B cell (primary cell): Measurements from ENCODE around the gene TXNRD3. TPM values are rescaled to one million over a fixed set of nuclear protein-coding genes. Genes with fewer than 3 reads are reported as not detected.

Experiments used
- ATAC-seq: fragments of 200-7000 bp; cut with Tn5 transposase; one replicate; pipeline ENCODE4 v1.10.0; 2021; ENCODE audit warnings: low read depth, mild to moderate bottlenecking, moderate number of reproducible peaks, moderate library complexity
- CTCF ChIA-PET: fragments of 350-600 bp; sonication (Branson Sonifier 250); formaldehyde crosslinking; loops from one replicate; lab custom pipeline; 2021; ENCODE audit warnings: antibody characterized with exemption, inconsistent platforms; lab: Charles Lee
- POLR2A ChIA-PET: fragments of 350-600 bp; sonication (Branson Sonifier 250); formaldehyde crosslinking; loops from one replicate; lab custom pipeline; 2021; ENCODE audit warnings: antibody characterized with exemption; lab: Charles Lee
- DNase-seq: peaks from one replicate; pipeline ENCODE4 v3.0.0; 2013
- H2AFZ ChIP-seq: 2 replicates; pipeline ENCODE4 v1.6.1; 2012; ENCODE audit warnings: mild to moderate bottlenecking, low read depth, low read length; ENCODE audit not compliant: insufficient read depth, poor library complexity, severe bottlenecking
- H3K27ac ChIP-seq, 2 donors: 1 replicate in 1 of 2; 2 replicates in 1 of 2; pipeline ENCODE4 v1.5.1; 2012 to 2013; ENCODE audit warnings: low read length in 2 of 2, mild to moderate bottlenecking in 2 of 2, moderate library complexity in 1 of 2
- H3K27me3 ChIP-seq, 4 experiments: fragments of 200-600 bp in 1 of 4; sonication (generic) in 1 of 4; replicated peaks in 1 of 4; 1 replicate in 2 of 4; 2 replicates in 2 of 4; pipeline versions ENCODE4 v1.6.1 to v1.7.0; 2013 to 2016; ENCODE audit warnings: low read length in 3 of 4, mild to moderate bottlenecking in 2 of 4, mixed read lengths in 1 of 4, moderate library complexity in 1 of 4; ENCODE audit not compliant: insufficient read depth in 4 of 4, control insufficient read depth in 3 of 4; ENCODE audit errors: control extremely low read depth in 1 of 4
- H3K36me3 ChIP-seq, 2 experiments: replicated peaks in 1 of 2; 1 replicate in 1 of 2; 2 replicates in 1 of 2; pipeline versions ENCODE4 v1.6.1 to v1.7.1; 2013; ENCODE audit warnings: low read length in 1 of 2; ENCODE audit not compliant: insufficient read depth in 2 of 2, control insufficient read depth in 1 of 2; ENCODE audit errors: control extremely low read depth in 1 of 2, extremely low read depth in 1 of 2
- H3K4me1 ChIP-seq, 2 donors: fragments of 200-600 bp in 1 of 2; sonication (generic) in 1 of 2; 1 replicate in 1 of 2; 2 replicates in 1 of 2; pipeline versions ENCODE4 v1.5.1 to v1.6.1; 2013 to 2017; ENCODE audit warnings: low read length in 2 of 2; ENCODE audit not compliant: control insufficient read depth in 2 of 2, insufficient read depth in 2 of 2
- H3K4me2 ChIP-seq: replicated peaks from 2 replicates; pipeline ENCODE3; 2012; ENCODE audit warnings: mild to moderate bottlenecking, low read depth, low read length; ENCODE audit not compliant: poor library complexity, severe bottlenecking
- H3K4me3 ChIP-seq, 5 experiments: fragments of 200-600 bp in 1 of 5; sonication (generic) in 1 of 5; 1 replicate in 3 of 5; 2 replicates in 2 of 5; pipeline versions ENCODE4 v1.5.1 to v1.7.0; 2011 to 2016; ENCODE audit warnings: low read length in 4 of 5, mild to moderate bottlenecking in 4 of 5, low read depth in 2 of 5, control low read depth in 1 of 5, moderate library complexity in 1 of 5; ENCODE audit not compliant: insufficient read depth in 1 of 5; ENCODE audit errors: control extremely low read depth in 1 of 5, extremely low read depth in 1 of 5
- H3K79me2 ChIP-seq: fragments of 200-600 bp; sonication (generic); one replicate; pipeline ENCODE4 v1.6.0; 2016; ENCODE audit warnings: low read length; ENCODE audit not compliant: control insufficient read depth, insufficient read depth
- H3K9ac ChIP-seq: fragments of 200-600 bp; sonication (generic); 2 replicates; pipeline ENCODE4 v1.6.1; 2017; ENCODE audit warnings: mild to moderate bottlenecking, low read length, moderate library complexity
- H3K9me3 ChIP-seq, 3 donors: one replicate each; pipeline versions ENCODE4 v1.6.1 to v1.7.1; 2013; ENCODE audit warnings: low read length in 2 of 3; ENCODE audit not compliant: control insufficient read depth in 2 of 3, insufficient read depth in 1 of 3; ENCODE audit errors: control extremely low read depth in 1 of 3
- H4K20me1 ChIP-seq: 2 replicates; pipeline ENCODE4 v1.6.0; 2012; ENCODE audit warnings: mild to moderate bottlenecking, low read length; ENCODE audit not compliant: insufficient read depth, control insufficient read depth, poor library complexity, severe bottlenecking
- H3K27ac Mint-ChIP-seq: one replicate; pipeline ENCODE4 v1.8.0; 2021; ENCODE audit warnings: mixed read lengths
- H3K27me3 Mint-ChIP-seq: one replicate; pipeline ENCODE4 v1.8.0; 2021; ENCODE audit warnings: mixed read lengths
- H3K4me1 Mint-ChIP-seq: one replicate; pipeline ENCODE4 v1.8.0; 2021; ENCODE audit warnings: mixed read lengths
- H3K4me3 Mint-ChIP-seq: one replicate; pipeline ENCODE4 v1.8.0; 2021; ENCODE audit warnings: mixed read lengths
- H3K9me3 Mint-ChIP-seq: one replicate; pipeline ENCODE4 v1.8.0; 2022; ENCODE audit warnings: mixed read lengths; ENCODE audit not compliant: insufficient read depth
- EZH2 ChIP-seq: IDR thresholded peaks from 2 replicates; pipeline ENCODE4 v1.6.1; 2012; ENCODE audit warnings: borderline replicate concordance, low read depth, mild to moderate bottlenecking, moderate library complexity, low read length; ENCODE audit not compliant: insufficient read depth, poor library complexity, severe bottlenecking
- WGBS: methylation state at CpG from one replicate; pipeline ENCODE4 v1.1.5; 2013; ENCODE audit warnings: missing lambda C conversion rate; ENCODE audit not compliant: insufficient coverage; 5-methylcytosine and 5-hydroxymethylcytosine counted together
- intact Hi-C: fragments of 100-400 bp; cut with micrococcal nuclease; formaldehyde crosslinking; loops from one replicate; pipeline ENCODE4 v1.10.0; 2022
- polyA plus RNA-seq: library from polyadenylated mRNA; depleted of rRNA; stranded (reverse); fragments of >200 nt; gene quantifications from 2 replicates; pipeline ENCODE4 v1.2.3, GENCODE V29; 2012
- total RNA-seq, 2 donors: library from RNA; stranded (reverse); fragments of 120-200 nt in 1 of 2; gene quantifications; 1 replicate in 1 of 2; 2 replicates in 1 of 2; pipeline versions ENCODE4 v1.2.3 to v1.2.4, GENCODE V29; 2013 to 2022
- TF ChIP-seq, protein P1 (sequence below): fragments of 200-600 bp; IDR thresholded peaks from one replicate; pipeline ENCODE4 v1.8.0; 2022; ENCODE audit warnings: antibody characterized with exemption, mild to moderate bottlenecking

The TXNRD3 gene
- total and polyA plus RNA-seq, 2 donors (not counting 1 experiment from before 2014, with no cell fraction given), result 0.15 to 0.99 TPM

DNA sequence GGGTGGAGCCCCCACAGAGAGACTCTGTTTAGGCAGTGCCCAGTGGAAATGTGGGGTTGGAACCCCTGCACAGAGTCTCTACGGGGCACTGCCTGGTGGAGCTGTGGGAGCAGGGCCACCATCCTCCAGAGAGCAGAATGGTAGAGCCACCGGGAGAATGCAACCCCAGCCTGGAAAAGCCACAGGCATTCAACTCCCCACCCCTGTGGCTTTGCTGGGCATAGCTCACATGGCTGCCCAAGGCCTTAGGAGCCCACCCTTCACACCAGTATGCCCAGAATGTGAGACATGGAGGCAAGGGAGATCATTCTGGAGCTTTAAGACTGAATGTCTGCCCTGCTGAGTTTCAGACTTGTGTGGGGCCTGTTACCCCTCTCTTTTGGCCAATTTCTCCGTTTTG is 30.1 kb upstream of the TXNRD3 start:
- Histone ChIP-seq H3K27me3 (no peaks in the 10 kb centered on the region), H4K20me1 (no peaks in the 10 kb centered on the region), H3K79me2 (no peaks in the 10 kb centered on the region), H3K27ac (no peak overlapping the region), H3K9ac (no peak overlapping the region), H3K4me2 (no peak overlapping the region), H3K4me1 (no peaks in the 10 kb centered on the region), H3K4me3 (no peak overlapping the region), H3K36me3 (no peaks in the 10 kb centered on the region), H3K9me3 (no peaks in the 10 kb centered on the region), H2AFZ (no peak overlapping the region)
- ChIA-PET CTCF (interaction anchor here (1.4 kb wide), 1 partner anchor 863 kb away, joined by 4 read pairs; no protein-coding TSS in a partner anchor), POLR2A (no interaction called here)
- peaks cover 22% of the 10 kb centered on the region for H3K27me3 Mint-ChIP-seq
- peaks cover 3% of the 10 kb centered on the region for H3K4me1 Mint-ChIP-seq
- no peak overlapping the region for H3K4me3 Mint-ChIP-seq
- no peak for TF ChIP-seq EZH2
- TF ChIP-seq, protein P1, sequence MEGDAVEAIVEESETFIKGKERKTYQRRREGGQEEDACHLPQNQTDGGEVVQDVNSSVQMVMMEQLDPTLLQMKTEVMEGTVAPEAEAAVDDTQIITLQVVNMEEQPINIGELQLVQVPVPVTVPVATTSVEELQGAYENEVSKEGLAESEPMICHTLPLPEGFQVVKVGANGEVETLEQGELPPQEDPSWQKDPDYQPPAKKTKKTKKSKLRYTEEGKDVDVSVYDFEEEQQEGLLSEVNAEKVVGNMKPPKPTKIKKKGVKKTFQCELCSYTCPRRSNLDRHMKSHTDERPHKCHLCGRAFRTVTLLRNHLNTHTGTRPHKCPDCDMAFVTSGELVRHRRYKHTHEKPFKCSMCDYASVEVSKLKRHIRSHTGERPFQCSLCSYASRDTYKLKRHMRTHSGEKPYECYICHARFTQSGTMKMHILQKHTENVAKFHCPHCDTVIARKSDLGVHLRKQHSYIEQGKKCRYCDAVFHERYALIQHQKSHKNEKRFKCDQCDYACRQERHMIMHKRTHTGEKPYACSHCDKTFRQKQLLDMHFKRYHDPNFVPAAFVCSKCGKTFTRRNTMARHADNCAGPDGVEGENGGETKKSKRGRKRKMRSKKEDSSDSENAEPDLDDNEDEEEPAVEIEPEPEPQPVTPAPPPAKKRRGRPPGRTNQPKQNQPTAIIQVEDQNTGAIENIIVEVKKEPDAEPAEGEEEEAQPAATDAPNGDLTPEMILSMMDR, result no peak
- 95% methylated on average over 2 of the region's 3 CpGs for WGBS
- intact Hi-C loops, result no loop called here
- DNase-seq (no peak), ATAC-seq (no peak)
- H3K27ac Mint-ChIP-seq, result no peak overlapping the region
- H3K9me3 Mint-ChIP-seq, result no peaks in the 10 kb centered on the region

DNA sequence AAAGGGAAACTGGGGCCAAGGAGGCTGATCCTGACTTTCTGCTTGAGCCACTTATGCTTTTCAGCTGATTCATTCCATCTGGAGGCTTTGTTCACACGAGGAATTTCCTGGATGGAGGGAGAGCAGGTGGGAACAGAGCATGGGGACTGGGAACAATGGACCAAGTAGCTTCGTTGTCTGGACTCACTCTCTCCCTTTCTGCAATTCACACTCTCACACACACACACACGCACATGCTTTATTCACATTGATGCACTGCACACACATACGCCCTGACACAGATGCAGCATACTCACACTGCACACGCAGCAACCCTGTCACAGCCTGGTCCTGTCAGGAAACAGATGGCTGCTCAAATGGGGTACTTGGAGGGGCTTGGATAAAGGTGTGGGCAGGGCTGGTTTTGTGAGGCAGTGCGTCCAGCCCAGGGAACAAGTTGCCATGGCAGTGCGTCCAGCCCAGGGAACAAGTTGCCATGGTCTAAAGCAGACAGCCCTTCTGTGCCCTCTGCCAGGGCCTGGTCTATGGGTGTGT is 29.4 kb upstream of the TXNRD3 start:
- Histone ChIP-seq H2AFZ (no peak overlapping the region), H3K4me2 (no peak overlapping the region), H3K27me3 (no peaks in the 10 kb centered on the region), H3K79me2 (no peaks in the 10 kb centered on the region), H3K9ac (no peak overlapping the region), H3K9me3 (no peaks in the 10 kb centered on the region), H3K27ac (no peak overlapping the region), H4K20me1 (no peaks in the 10 kb centered on the region), H3K36me3 (no peaks in the 10 kb centered on the region), H3K4me3 (no peak overlapping the region), H3K4me1 (peaks cover 2 to 4% of the 10 kb centered on the region in 2 donors)
- no peak for TF ChIP-seq EZH2
- TF ChIP-seq, protein P1, result no peak
- peaks cover 6% of the 10 kb centered on the region for H3K4me1 Mint-ChIP-seq
- no peak for DNase-seq
- no peak overlapping the region for H3K4me3 Mint-ChIP-seq
- no peak overlapping the region for H3K27ac Mint-ChIP-seq
- intact Hi-C loops, result no loop called here
- ChIA-PET POLR2A (no interaction called here), CTCF (interaction anchor here (0.7 to 1.6 kb wide), 3 partner anchors 8 to 861 kb away, joined by 3 to 4 read pairs (median 3); no protein-coding TSS in a partner anchor)
- ATAC-seq, result no peak
- WGBS, result 22% methylated on average over 4 of the region's 7 CpGs
- peaks cover 15% of the 10 kb centered on the region for H3K27me3 Mint-ChIP-seq
- no peaks in the 10 kb centered on the region for H3K9me3 Mint-ChIP-seq
